PFSK-1 (cell line): ENCODE results near the gene CHRNG.

Source experiments
- FOXP2 ChIP-seq: optimal IDR thresholded peaks from 2 replicates; pipeline ENCODE3; 2011; ENCODE audit warnings: borderline replicate concordance, control low read depth, inconsistent platforms; ENCODE audit not compliant: insufficient read depth; ENCODE audit errors: extremely low read length, extremely low read depth
- POLR2AphosphoS5 ChIP-seq: IDR thresholded peaks from 2 replicates; pipeline ENCODE4 v1.6.1; 2012; ENCODE audit warnings: low read depth, mild to moderate bottlenecking, control low read depth, low read length, moderate library complexity
- SIN3A ChIP-seq: IDR thresholded peaks from 2 replicates; pipeline ENCODE4 v1.6.1; 2012; ENCODE audit warnings: mild to moderate bottlenecking, low read length, moderate library complexity, borderline replicate concordance; ENCODE audit not compliant: insufficient read depth
- TAF1 ChIP-seq: IDR thresholded peaks from 2 replicates; pipeline ENCODE4 v1.6.1; 2012; ENCODE audit warnings: low read length, control low read depth, borderline replicate concordance; ENCODE audit not compliant: insufficient read depth
- TF ChIP-seq, protein P1 (sequence below), 2 experiments: IDR thresholded peaks; 2 replicates each; pipeline versions ENCODE4 v1.6.1 to v1.8.0; 2011 to 2012; ENCODE audit warnings: low read depth in 2 of 2, low read length in 2 of 2, control low read depth in 1 of 2, inconsistent platforms in 1 of 2, mild to moderate bottlenecking in 1 of 2, moderate library complexity in 1 of 2; ENCODE audit not compliant: insufficient read depth in 1 of 2

The CHRNG gene

DNA sequence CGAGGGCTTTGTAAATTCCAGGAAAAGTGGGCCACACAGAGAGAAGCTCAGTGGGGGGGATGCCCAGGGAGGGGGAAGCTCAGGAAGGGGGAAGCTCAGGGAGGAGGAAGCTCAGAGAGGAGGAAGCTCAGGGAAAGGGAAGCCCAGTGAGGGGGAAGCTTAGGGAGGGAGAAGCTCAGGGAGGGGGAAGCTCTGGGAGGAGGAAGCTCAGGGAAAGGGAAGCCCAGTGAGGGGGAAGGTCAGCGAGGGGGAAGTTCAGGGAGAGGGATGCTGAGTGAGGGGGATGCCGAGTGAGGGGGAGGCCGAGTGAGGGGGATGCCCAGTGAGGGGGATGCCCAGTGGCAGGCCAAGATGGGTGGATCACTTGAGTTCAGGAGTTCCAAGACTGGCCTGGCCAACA, 821 bp upstream of the CHRNG start:
- no peak for TF ChIP-seq FOXP2
- TF ChIP-seq SIN3A: no peak
- no peak for TF ChIP-seq TAF1
- no peak for TF ChIP-seq POLR2AphosphoS5
- TF ChIP-seq, protein P1, sequence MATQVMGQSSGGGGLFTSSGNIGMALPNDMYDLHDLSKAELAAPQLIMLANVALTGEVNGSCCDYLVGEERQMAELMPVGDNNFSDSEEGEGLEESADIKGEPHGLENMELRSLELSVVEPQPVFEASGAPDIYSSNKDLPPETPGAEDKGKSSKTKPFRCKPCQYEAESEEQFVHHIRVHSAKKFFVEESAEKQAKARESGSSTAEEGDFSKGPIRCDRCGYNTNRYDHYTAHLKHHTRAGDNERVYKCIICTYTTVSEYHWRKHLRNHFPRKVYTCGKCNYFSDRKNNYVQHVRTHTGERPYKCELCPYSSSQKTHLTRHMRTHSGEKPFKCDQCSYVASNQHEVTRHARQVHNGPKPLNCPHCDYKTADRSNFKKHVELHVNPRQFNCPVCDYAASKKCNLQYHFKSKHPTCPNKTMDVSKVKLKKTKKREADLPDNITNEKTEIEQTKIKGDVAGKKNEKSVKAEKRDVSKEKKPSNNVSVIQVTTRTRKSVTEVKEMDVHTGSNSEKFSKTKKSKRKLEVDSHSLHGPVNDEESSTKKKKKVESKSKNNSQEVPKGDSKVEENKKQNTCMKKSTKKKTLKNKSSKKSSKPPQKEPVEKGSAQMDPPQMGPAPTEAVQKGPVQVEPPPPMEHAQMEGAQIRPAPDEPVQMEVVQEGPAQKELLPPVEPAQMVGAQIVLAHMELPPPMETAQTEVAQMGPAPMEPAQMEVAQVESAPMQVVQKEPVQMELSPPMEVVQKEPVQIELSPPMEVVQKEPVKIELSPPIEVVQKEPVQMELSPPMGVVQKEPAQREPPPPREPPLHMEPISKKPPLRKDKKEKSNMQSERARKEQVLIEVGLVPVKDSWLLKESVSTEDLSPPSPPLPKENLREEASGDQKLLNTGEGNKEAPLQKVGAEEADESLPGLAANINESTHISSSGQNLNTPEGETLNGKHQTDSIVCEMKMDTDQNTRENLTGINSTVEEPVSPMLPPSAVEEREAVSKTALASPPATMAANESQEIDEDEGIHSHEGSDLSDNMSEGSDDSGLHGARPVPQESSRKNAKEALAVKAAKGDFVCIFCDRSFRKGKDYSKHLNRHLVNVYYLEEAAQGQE (IDR thresholded peaks at IDR 0.05; ENCODE audit: insufficient read depth in 1 of 2, low read depth in 2 of 2, low read length in 2 of 2): no peak

DNA sequence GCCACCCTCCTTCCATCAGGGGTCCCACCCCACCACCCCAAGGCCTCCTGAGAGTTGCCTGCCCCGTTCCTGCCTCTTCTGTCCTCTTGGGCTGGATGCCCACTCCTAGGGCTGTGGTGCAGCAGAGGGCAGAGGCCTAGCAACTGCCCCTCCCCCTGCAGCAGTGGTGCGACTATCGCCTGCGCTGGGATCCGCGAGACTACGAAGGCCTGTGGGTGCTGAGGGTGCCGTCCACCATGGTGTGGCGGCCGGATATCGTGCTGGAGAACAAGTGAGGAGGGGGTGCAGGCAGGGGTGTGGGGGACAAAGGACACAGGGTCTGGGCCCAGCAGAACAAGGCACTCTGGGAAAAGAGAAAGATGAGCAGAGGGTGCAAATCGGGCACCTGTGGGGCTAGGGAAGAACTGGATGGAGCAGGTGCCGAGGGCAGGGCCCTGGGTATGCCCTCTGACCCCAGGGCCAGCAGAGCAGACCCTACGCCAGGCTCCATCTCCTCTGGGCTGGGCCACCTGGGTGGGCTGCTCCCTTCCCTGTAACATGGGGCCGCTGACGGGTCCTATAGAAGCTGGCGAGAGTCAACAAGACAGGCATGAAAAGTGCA, 1.0 kb downstream of the CHRNG start:
- TF ChIP-seq TAF1 (no peak), FOXP2 (no peak), SIN3A (no peak), POLR2AphosphoS5 (no peak)
- TF ChIP-seq, protein P1 (IDR thresholded peaks at IDR 0.05; ENCODE audit: insufficient read depth in 1 of 2, low read depth in 2 of 2, low read length in 2 of 2): no peak

DNA sequence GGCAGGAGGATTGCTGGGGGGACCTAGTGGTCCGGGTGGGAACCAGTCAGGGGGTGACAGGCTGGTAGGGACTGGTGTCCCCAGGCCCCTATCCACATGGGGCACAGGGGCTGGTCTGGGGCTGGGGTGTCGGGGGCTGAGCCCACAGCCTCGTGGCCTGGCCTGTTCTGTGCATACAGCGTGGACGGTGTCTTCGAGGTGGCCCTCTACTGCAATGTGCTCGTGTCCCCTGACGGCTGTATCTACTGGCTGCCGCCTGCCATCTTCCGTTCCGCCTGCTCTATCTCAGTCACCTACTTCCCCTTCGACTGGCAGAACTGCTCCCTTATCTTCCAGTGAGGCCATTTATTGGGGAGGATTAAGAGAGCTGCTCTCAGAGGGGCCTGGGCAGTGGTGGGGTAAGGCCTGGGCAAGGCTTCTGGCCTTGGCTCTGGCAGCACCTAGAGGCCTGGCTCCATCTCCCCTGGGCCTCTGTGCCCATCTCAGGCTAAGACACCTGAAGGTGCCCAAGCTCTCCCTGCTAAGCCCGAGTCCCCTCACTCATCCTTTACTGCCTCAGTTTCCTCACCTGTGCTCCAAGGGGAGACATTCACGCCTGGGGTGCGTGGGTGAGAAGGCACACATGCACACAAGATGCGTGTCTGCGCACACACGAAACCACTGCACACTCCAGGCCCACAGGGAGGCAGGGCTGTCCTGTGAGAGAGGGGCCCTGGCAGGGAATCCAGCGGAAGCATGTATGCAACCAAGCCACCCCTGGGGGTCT, 1.9 kb downstream of the CHRNG start:
- TF ChIP-seq, protein P1 (IDR thresholded peaks at IDR 0.05; ENCODE audit: insufficient read depth in 1 of 2, low read depth in 2 of 2, low read length in 2 of 2): no peak
- TF ChIP-seq TAF1: no peak
- TF ChIP-seq POLR2AphosphoS5: no peak
- TF ChIP-seq SIN3A: no peak
- no peak for TF ChIP-seq FOXP2

- TF ChIP-seq, protein P1 (IDR thresholded peaks at IDR 0.05; ENCODE audit: insufficient read depth in 1 of 2, low read depth in 2 of 2, low read length in 2 of 2): no peak
- TF ChIP-seq TAF1 (no peak), FOXP2 (no peak), SIN3A (no peak), POLR2AphosphoS5 (no peak)
These were observed 2.6 kb downstream of the CHRNG start for GRCh38 chr2:232541961-232542714.
